ENCODE measurements around the gene CMSS1. TPM values are rescaled to one million over a fixed set of nuclear protein-coding genes. Genes with fewer than 3 reads are reported as not detected.
A peak's percentile ranks its signal among the peaks of the same experiment; 100 is the strongest.

CMSS1 gene
- total and polyA plus RNA-seq, 2 of the 13 experiments (the other 11 are each of a cell fraction or from before 2014, with no cell fraction given) = 6.4 to 48.7 TPM

DNA sequence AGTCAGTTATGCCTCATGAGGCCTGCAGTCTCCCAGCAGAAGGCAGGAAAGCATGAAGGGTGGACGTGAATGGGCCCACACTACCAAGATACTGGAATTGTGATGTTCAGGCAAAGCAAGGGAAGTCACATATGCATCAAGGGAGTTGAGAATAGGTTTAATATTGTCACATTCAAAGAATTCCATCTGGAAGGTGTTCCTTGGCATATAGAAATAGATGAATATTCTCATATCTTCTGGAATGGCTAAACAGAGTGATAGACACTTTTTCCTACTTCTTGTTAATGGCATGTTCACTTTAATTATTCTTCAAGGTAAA, 103.7 kb downstream of the CMSS1 start (continued):
- TF ChIP-seq ZNF556 (CRISPR knock-in tag; IDR thresholded peaks at IDR 0.05; ENCODE audit: borderline replicate concordance) = no peak
- no peak for TF ChIP-seq ZNF547 (CRISPR knock-in tag; IDR thresholded peaks at IDR 0.05)

DNA sequence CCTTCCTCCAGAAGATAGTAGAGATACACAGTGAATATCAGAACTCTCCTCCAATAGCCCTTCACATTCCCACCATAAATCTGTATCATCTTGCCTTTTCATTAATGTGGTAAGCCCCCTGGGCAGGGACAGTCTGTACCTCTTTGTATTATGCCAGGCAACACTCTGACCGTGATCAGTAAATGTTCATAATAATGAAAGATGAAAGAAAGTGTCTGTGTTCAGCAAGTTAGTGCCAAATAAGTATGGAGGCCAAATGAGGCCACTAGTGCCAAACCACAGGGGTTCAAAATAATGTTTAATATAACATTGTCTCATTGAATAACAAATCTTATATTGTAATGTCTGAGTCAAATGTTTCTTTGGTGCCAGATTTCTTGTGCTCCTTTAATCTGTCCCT, 104.3 kb downstream of the CMSS1 start:
- Histone ChIP-seq H3K27me3 (ENCODE audit: control insufficient read depth in 1 of 2, insufficient read depth in 2 of 2, low read length in 2 of 2) (no peaks in the 10 kb centered on the region), H3K4me2 (ENCODE audit: low read depth, low read length) (no peak overlapping the region), H3K27ac (ENCODE audit: extremely low read length, insufficient read depth, low read length) (peak overlapping the region; percentile 94), H3K9ac (ENCODE audit: insufficient read depth, low read depth, low read length) (peak overlapping the region; percentile 50), H3K4me1 (ENCODE audit: insufficient read depth, low read length) (peaks cover 93% of the 10 kb centered on the region), H3K36me3 (replicated peaks in 1 of 2; ENCODE audit: control insufficient read depth in 1 of 2, insufficient read depth in 2 of 2, low read length in 2 of 2) (no peaks in the 10 kb centered on the region), H3K79me2 (ENCODE audit: insufficient read depth, low read length) (peaks cover 4% of the 10 kb centered on the region), H3K9me3 (ENCODE audit: low read length) (no peaks in the 10 kb centered on the region), H3K4me3 (replicated peaks in 1 of 3; ENCODE audit: insufficient read depth in 1 of 3, low read depth in 2 of 3, low read length in 3 of 3) (no peak overlapping the region), H2AFZ (ENCODE audit: low read length) (no peak overlapping the region), H4K20me1 (ENCODE audit: insufficient read depth, low read length) (no peaks in the 10 kb centered on the region)
- in situ Hi-C loops (cut with HindIII; ENCODE audit: extremely low pct_ligation_motif_present, low pct_unique_long_range_greater_than_20kb) (no loop called here), intact Hi-C loops (cut with micrococcal nuclease; ENCODE audit: unreplicated experiment) (loop anchor here (2.0 to 5.0 kb wide), 3 partner anchors 21 to 65 kb away; no protein-coding TSS in a partner anchor)
- DNase-seq (ENCODE audit: low spot score) = no peak
- BruUV-seq (replicated peaks) = no TSS peak
- no peak for TF ChIP-seq RORA (CRISPR knock-in tag; IDR thresholded peaks at IDR 0.05)
- no peak for TF ChIP-seq ZNF101 (CRISPR knock-in tag; IDR thresholded peaks at IDR 0.05; ENCODE audit: borderline replicate concordance, low read depth)
- no peak for TF ChIP-seq ZNF263 (CRISPR knock-in tag; IDR thresholded peaks at IDR 0.05)
- TF ChIP-seq, protein P1, sequence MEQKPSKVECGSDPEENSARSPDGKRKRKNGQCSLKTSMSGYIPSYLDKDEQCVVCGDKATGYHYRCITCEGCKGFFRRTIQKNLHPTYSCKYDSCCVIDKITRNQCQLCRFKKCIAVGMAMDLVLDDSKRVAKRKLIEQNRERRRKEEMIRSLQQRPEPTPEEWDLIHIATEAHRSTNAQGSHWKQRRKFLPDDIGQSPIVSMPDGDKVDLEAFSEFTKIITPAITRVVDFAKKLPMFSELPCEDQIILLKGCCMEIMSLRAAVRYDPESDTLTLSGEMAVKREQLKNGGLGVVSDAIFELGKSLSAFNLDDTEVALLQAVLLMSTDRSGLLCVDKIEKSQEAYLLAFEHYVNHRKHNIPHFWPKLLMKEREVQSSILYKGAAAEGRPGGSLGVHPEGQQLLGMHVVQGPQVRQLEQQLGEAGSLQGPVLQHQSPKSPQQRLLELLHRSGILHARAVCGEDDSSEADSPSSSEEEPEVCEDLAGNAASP (CRISPR knock-in tag; IDR thresholded peaks at IDR 0.05; ENCODE audit: borderline replicate concordance) = no peak
- no peak for TF ChIP-seq ZNF317 (CRISPR knock-in tag; IDR thresholded peaks at IDR 0.05)
- TF ChIP-seq HMGXB4 (CRISPR knock-in tag; IDR thresholded peaks at IDR 0.05; ENCODE audit: borderline replicate concordance in 1 of 2, low read depth in 1 of 2) = no peak
- no peak for TF ChIP-seq KLF16 (CRISPR knock-in tag; IDR thresholded peaks at IDR 0.05)
- TF ChIP-seq CENPBD1 (CRISPR knock-in tag; IDR thresholded peaks at IDR 0.05; ENCODE audit: borderline replicate concordance, low read depth) = no peak
- ATAC-seq = no peak
- ChIA-PET POLR2A (interaction anchor here (2.7 to 2.8 kb wide), 2 partner anchors 21 to 45 kb away, joined by 10 to 32 read pairs; no protein-coding TSS in a partner anchor), CTCF (ENCODE audit: low intra/inter-chr PET ratio, low total read pairs) (no interaction called here)
- WGBS (ENCODE audit: low lambda C conversion rate) = 96% methylated on average over 1 of the region's 1 CpG
- FAIRE-seq = no peak

Measured in HepG2 (cell line).